Activated CD8-positive, alpha-beta memory T cell treated with anti-CD3 and anti-CD28 coated beads, Interleukin-2, amount 50 U/mL, for 24 hours (primary cell): ENCODE results near the gene ABCC4.

Experiments
- DNase-seq: peaks from one replicate; pipeline ENCODE4 v3.0.0-alpha.2; 2020; ENCODE audit errors: extremely low read depth

ABCC4 gene

GRCh38 chr13:95301183-95301967, at the start of gene ABCC4:
ABCC4 (minus strand) TSS chr13:95301451; CDS start chr13:95301314, 137 bp downstream.
- no peak for DNase-seq

GRCh38 chr13:95349267-95349666, 48.0 kb upstream of the ABCC4 start:
- no peak for DNase-seq

GRCh38 chr13:95343944-95344343, 42.7 kb upstream of the ABCC4 start:
- DNase-seq = no peak

- DNase-seq = no peak
Observed at GRCh38 chr13:95341441-95341840, 40.2 kb upstream of the ABCC4 start.

GRCh38 chr13:95338905-95339304, 37.7 kb upstream of the ABCC4 start:
- DNase-seq = no peak

GRCh38 chr13:95337597-95337996, 36.3 kb upstream of the ABCC4 start:
- no peak for DNase-seq

GRCh38 chr13:95335667-95336066, 34.4 kb upstream of the ABCC4 start:
- DNase-seq = no peak

GRCh38 chr13:95328386-95328785, 27.1 kb upstream of the ABCC4 start:
- DNase-seq = no peak

GRCh38 chr13:95327190-95327589, 25.9 kb upstream of the ABCC4 start:
- no peak for DNase-seq

GRCh38 chr13:95326695-95327094, 25.4 kb upstream of the ABCC4 start:
- DNase-seq = no peak

GRCh38 chr13:95325485-95325884, 24.2 kb upstream of the ABCC4 start:
- no peak for DNase-seq

- DNase-seq = no peak
Observed at GRCh38 chr13:95323930-95324662, 22.8 kb upstream of the ABCC4 start.

- DNase-seq = no peak
Observed at GRCh38 chr13:95319551-95320274, 18.5 kb upstream of the ABCC4 start.

- no peak for DNase-seq
Observed at GRCh38 chr13:95317039-95317989, 16.1 kb upstream of the ABCC4 start.

GRCh38 chr13:95315752-95316151, 14.5 kb upstream of the ABCC4 start:
- no peak for DNase-seq

- DNase-seq = no peak
Observed at GRCh38 chr13:95307507-95307906, 6.3 kb upstream of the ABCC4 start.

- DNase-seq = no peak
Observed at GRCh38 chr13:95304453-95304852, 3.2 kb upstream of the ABCC4 start.

- DNase-seq = no peak
Observed at GRCh38 chr13:95301968-95302393, 730 bp upstream of the ABCC4 start.

GRCh38 chr13:95300625-95301182, 547 bp downstream of the ABCC4 start:
- no peak for DNase-seq

- DNase-seq = no peak
Observed at GRCh38 chr13:95298971-95299621, 2.2 kb downstream of the ABCC4 start.
